Measurements from ENCODE around the gene ACER2.
A peak's percentile ranks its signal among the peaks of the same experiment; 100 is the strongest.

Gene ACER2

GRCh38 chr9:19429595-19429994 lies 20.8 kb downstream of the ACER2 start:
- no peak overlapping the region for H3K23ac ChIP-seq (ENCODE audit: low read length in 2 of 2)
- peak overlapping the region; percentile 77 for H3K27ac ChIP-seq (ENCODE audit: low read length, poor library complexity, severe bottlenecking)
- H2BK120ac ChIP-seq (ENCODE audit: low read depth, low read length) = no peak overlapping the region
- H2AFZ ChIP-seq (ENCODE audit: low read depth, low read length) = no peak overlapping the region
- H3K79me1 ChIP-seq (replicated peaks; ENCODE audit: low read length, poor library complexity, severe bottlenecking) = no peaks in the 10 kb centered on the region
- H2BK15ac ChIP-seq (ENCODE audit: low read depth, poor library complexity, severe bottlenecking) = no peak overlapping the region
- H2BK5ac ChIP-seq (ENCODE audit: low read depth, low read length, poor library complexity, severe bottlenecking) = no peak overlapping the region
- H3K4ac ChIP-seq (ENCODE audit: low read depth in 1 of 2, low read length in 2 of 2) = no peak overlapping the region
- H2AK5ac ChIP-seq (ENCODE audit: low read length, severe bottlenecking) = no peak overlapping the region
- H4K8ac ChIP-seq (ENCODE audit: low read length) = no peak overlapping the region
- WGBS = 53% methylated on average over 2 of the region's 2 CpGs
- H3K4me1 ChIP-seq (ENCODE audit: control insufficient read depth, insufficient read depth, low read depth, low read length) = peaks cover 3% of the 10 kb centered on the region
- no peak overlapping the region for H4K91ac ChIP-seq (ENCODE audit: low read length)
- H3K4me2 ChIP-seq (ENCODE audit: low read length, poor library complexity, severe bottlenecking) = no peak overlapping the region
- no peak overlapping the region for H3K18ac ChIP-seq (ENCODE audit: low read depth in 1 of 2, low read length in 2 of 2)
- H3K9ac ChIP-seq (ENCODE audit: low read length) = peak overlapping the region; percentile 19
- H3K36me3 ChIP-seq (ENCODE audit: control insufficient read depth in 1 of 2, insufficient read depth in 2 of 2, low read depth in 1 of 2, low read length in 2 of 2) = peaks cover 0 to 18% of the 10 kb centered on the region in 2 experiments
- no peak overlapping the region for H2BK12ac ChIP-seq (ENCODE audit: low read length in 2 of 2)
- H3K9me3 ChIP-seq (ENCODE audit: control insufficient read depth, low read length) = no peaks in the 10 kb centered on the region
- no peak overlapping the region for H3K4me3 ChIP-seq (ENCODE audit: insufficient read depth in 1 of 2, low read depth in 1 of 2, low read length in 2 of 2)
- H3K27me3 ChIP-seq (ENCODE audit: control insufficient read depth in 1 of 2, insufficient read depth in 1 of 2, low read length in 2 of 2) = no peaks in the 10 kb centered on the region
- DNase-seq = no peak
- H3K14ac ChIP-seq (ENCODE audit: low read length in 2 of 2) = no peak overlapping the region

GRCh38 chr9:19430201-19430760 lies 21.5 kb downstream of the ACER2 start:
- H3K14ac ChIP-seq (ENCODE audit: low read length in 2 of 2) = no peak overlapping the region
- WGBS = 20% methylated on average over 2 of the region's 2 CpGs
- H3K27me3 ChIP-seq (ENCODE audit: control insufficient read depth in 1 of 2, insufficient read depth in 1 of 2, low read length in 2 of 2) = no peaks in the 10 kb centered on the region
- no peak overlapping the region for H2AFZ ChIP-seq (ENCODE audit: low read depth, low read length)
- H2BK12ac ChIP-seq (ENCODE audit: low read length in 2 of 2) = no peak overlapping the region
- H2BK120ac ChIP-seq (ENCODE audit: low read depth, low read length) = no peak overlapping the region
- H3K9me3 ChIP-seq (ENCODE audit: control insufficient read depth, low read length) = no peaks in the 10 kb centered on the region
- no peak overlapping the region for H3K4ac ChIP-seq (ENCODE audit: low read depth in 1 of 2, low read length in 2 of 2)
- H3K4me2 ChIP-seq (ENCODE audit: low read length, poor library complexity, severe bottlenecking) = no peak overlapping the region
- H4K8ac ChIP-seq (ENCODE audit: low read length) = no peak overlapping the region
- no peak overlapping the region for H3K27ac ChIP-seq (ENCODE audit: low read length, poor library complexity, severe bottlenecking)
- no peak overlapping the region for H3K23ac ChIP-seq (ENCODE audit: low read length in 2 of 2)
- H2BK15ac ChIP-seq (ENCODE audit: low read depth, poor library complexity, severe bottlenecking) = no peak overlapping the region
- H3K36me3 ChIP-seq (ENCODE audit: control insufficient read depth in 1 of 2, insufficient read depth in 2 of 2, low read depth in 1 of 2, low read length in 2 of 2) = peaks cover 3 to 18% of the 10 kb centered on the region in 2 experiments
- H3K9ac ChIP-seq (ENCODE audit: low read length) = no peak overlapping the region
- no peak overlapping the region for H2AK5ac ChIP-seq (ENCODE audit: low read length, severe bottlenecking)
- no peaks in the 10 kb centered on the region for H3K79me1 ChIP-seq (replicated peaks; ENCODE audit: low read length, poor library complexity, severe bottlenecking)
- H3K18ac ChIP-seq (ENCODE audit: low read depth in 1 of 2, low read length in 2 of 2) = no peak overlapping the region
- H3K4me3 ChIP-seq (ENCODE audit: insufficient read depth in 1 of 2, low read depth in 1 of 2, low read length in 2 of 2) = no peak overlapping the region
- H4K91ac ChIP-seq (ENCODE audit: low read length) = no peak overlapping the region
- no peak overlapping the region for H2BK5ac ChIP-seq (ENCODE audit: low read depth, low read length, poor library complexity, severe bottlenecking)
- H3K4me1 ChIP-seq (ENCODE audit: control insufficient read depth, insufficient read depth, low read depth, low read length) = peaks cover 3% of the 10 kb centered on the region
- peak; percentile 21 for DNase-seq

GRCh38 chr9:19431361-19432171 lies 22.8 kb downstream of the ACER2 start:
- Histone ChIP-seq H3K79me1 (replicated peaks; ENCODE audit: low read length, poor library complexity, severe bottlenecking) (no peaks in the 10 kb centered on the region), H3K4ac (ENCODE audit: low read depth in 1 of 2, low read length in 2 of 2) (no peak overlapping the region), H2AFZ (ENCODE audit: low read depth, low read length) (no peak overlapping the region), H3K27ac (ENCODE audit: low read length, poor library complexity, severe bottlenecking) (no peak overlapping the region), H3K9me3 (ENCODE audit: control insufficient read depth, low read length) (no peaks in the 10 kb centered on the region), H2BK15ac (ENCODE audit: low read depth, poor library complexity, severe bottlenecking) (no peak overlapping the region), H3K36me3 (ENCODE audit: control insufficient read depth in 1 of 2, insufficient read depth in 2 of 2, low read depth in 1 of 2, low read length in 2 of 2) (peaks cover 3 to 14% of the 10 kb centered on the region in 2 experiments), H2BK120ac (ENCODE audit: low read depth, low read length) (no peak overlapping the region), H3K4me3 (ENCODE audit: insufficient read depth in 1 of 2, low read depth in 1 of 2, low read length in 2 of 2) (peak overlapping the region in 1 of 2 experiments; percentile 1), H2BK5ac (ENCODE audit: low read depth, low read length, poor library complexity, severe bottlenecking) (no peak overlapping the region), H3K9ac (ENCODE audit: low read length) (peak overlapping the region; percentile 11), H3K14ac (ENCODE audit: low read length in 2 of 2) (no peak overlapping the region), H4K8ac (ENCODE audit: low read length) (no peak overlapping the region), H2AK5ac (ENCODE audit: low read length, severe bottlenecking) (no peak overlapping the region), H2BK12ac (ENCODE audit: low read length in 2 of 2) (no peak overlapping the region), H3K4me1 (ENCODE audit: control insufficient read depth, insufficient read depth, low read depth, low read length) (peaks cover 3% of the 10 kb centered on the region), H3K18ac (ENCODE audit: low read depth in 1 of 2, low read length in 2 of 2) (no peak overlapping the region), H3K23ac (ENCODE audit: low read length in 2 of 2) (no peak overlapping the region), H3K27me3 (ENCODE audit: control insufficient read depth in 1 of 2, insufficient read depth in 1 of 2, low read length in 2 of 2) (no peaks in the 10 kb centered on the region), H3K4me2 (ENCODE audit: low read length, poor library complexity, severe bottlenecking) (no peak overlapping the region), H4K91ac (ENCODE audit: low read length) (no peak overlapping the region)
- WGBS = 49% methylated on average over 12 of the region's 14 CpGs
- DNase-seq = no peak

GRCh38 chr9:19432473-19432872 lies 23.7 kb downstream of the ACER2 start:
- Histone ChIP-seq H3K23ac (ENCODE audit: low read length in 2 of 2) (no peak overlapping the region), H3K27ac (ENCODE audit: low read length, poor library complexity, severe bottlenecking) (no peak overlapping the region), H2BK120ac (ENCODE audit: low read depth, low read length) (no peak overlapping the region), H3K4me1 (ENCODE audit: control insufficient read depth, insufficient read depth, low read depth, low read length) (peaks cover 3% of the 10 kb centered on the region), H3K4ac (ENCODE audit: low read depth in 1 of 2, low read length in 2 of 2) (no peak overlapping the region), H3K18ac (ENCODE audit: low read depth in 1 of 2, low read length in 2 of 2) (no peak overlapping the region), H2AK5ac (ENCODE audit: low read length, severe bottlenecking) (no peak overlapping the region), H2BK5ac (ENCODE audit: low read depth, low read length, poor library complexity, severe bottlenecking) (no peak overlapping the region), H2BK15ac (ENCODE audit: low read depth, poor library complexity, severe bottlenecking) (no peak overlapping the region), H3K9me3 (ENCODE audit: control insufficient read depth, low read length) (no peaks in the 10 kb centered on the region), H3K4me3 (ENCODE audit: insufficient read depth in 1 of 2, low read depth in 1 of 2, low read length in 2 of 2) (no peak overlapping the region), H2AFZ (ENCODE audit: low read depth, low read length) (no peak overlapping the region), H3K9ac (ENCODE audit: low read length) (no peak overlapping the region), H3K14ac (ENCODE audit: low read length in 2 of 2) (no peak overlapping the region), H3K36me3 (ENCODE audit: control insufficient read depth in 1 of 2, insufficient read depth in 2 of 2, low read depth in 1 of 2, low read length in 2 of 2) (peaks cover 3 to 14% of the 10 kb centered on the region in 2 experiments), H4K8ac (ENCODE audit: low read length) (no peak overlapping the region), H4K91ac (ENCODE audit: low read length) (no peak overlapping the region), H3K79me1 (replicated peaks; ENCODE audit: low read length, poor library complexity, severe bottlenecking) (no peaks in the 10 kb centered on the region), H3K4me2 (ENCODE audit: low read length, poor library complexity, severe bottlenecking) (no peak overlapping the region), H2BK12ac (ENCODE audit: low read length in 2 of 2) (no peak overlapping the region), H3K27me3 (ENCODE audit: control insufficient read depth in 1 of 2, insufficient read depth in 1 of 2, low read length in 2 of 2) (no peaks in the 10 kb centered on the region)
- DNase-seq = no peak

Measured in mesenchymal stem cell (in vitro differentiated cells and primary cell).